ENCODE data around the gene KCNIP1.

KCNIP1 gene

GRCh38 chr5:170603578-170604565 is 100.1 kb downstream of the KCNIP1 start:
- DNase-seq = peak; percentile 30

- DNase-seq = no peak
Measured at GRCh38 chr5:170606941-170607340, 103.1 kb downstream of the KCNIP1 start.

GRCh38 chr5:170611449-170612090 is 107.8 kb downstream of the KCNIP1 start:
- no peak for DNase-seq

- no peak for DNase-seq
Measured at GRCh38 chr5:170612256-170612678, 108.4 kb downstream of the KCNIP1 start.

- no peak for DNase-seq
Measured at GRCh38 chr5:170614065-170614490, 110.3 kb downstream of the KCNIP1 start.

- DNase-seq = no peak
Measured at GRCh38 chr5:170614720-170615119, 110.9 kb downstream of the KCNIP1 start.

- DNase-seq = no peak
Measured at GRCh38 chr5:170617533-170618490, 114.0 kb downstream of the KCNIP1 start.

GRCh38 chr5:170619869-170620268 is 116.0 kb downstream of the KCNIP1 start:
- DNase-seq = no peak

- no peak for DNase-seq
Measured at GRCh38 chr5:170622933-170623332, 119.1 kb downstream of the KCNIP1 start.

GRCh38 chr5:170623576-170624181 is 119.9 kb downstream of the KCNIP1 start:
- peak; percentile 31 for DNase-seq

GRCh38 chr5:170625221-170626165 is 121.7 kb downstream of the KCNIP1 start:
- DNase-seq = no peak

- no peak for DNase-seq
Measured at GRCh38 chr5:170626507-170627150, 122.8 kb downstream of the KCNIP1 start.

- DNase-seq = no peak
Measured at GRCh38 chr5:170627271-170627670, 123.5 kb downstream of the KCNIP1 start.

- DNase-seq = no peak
Measured at GRCh38 chr5:170628028-170628427, 124.2 kb downstream of the KCNIP1 start.

GRCh38 chr5:170628691-170629565 is 125.1 kb downstream of the KCNIP1 start:
- no peak for DNase-seq

GRCh38 chr5:170629566-170630175 is 125.9 kb downstream of the KCNIP1 start:
- DNase-seq = no peak

GRCh38 chr5:170630226-170630625 is 126.4 kb downstream of the KCNIP1 start:
- DNase-seq = no peak

GRCh38 chr5:170630711-170631141 is 126.9 kb downstream of the KCNIP1 start:
- no peak for DNase-seq

Measured in stimulated activated CD4-positive, alpha-beta T cell treated with anti-CD3 and anti-CD28 coated beads, Interleukin-4, amount 100 ng/mL, for 1 hour (primary cell).